Renal pelvis (tissue), 4 donors: Measurements from ENCODE around the gene SMIM29. TPM values are rescaled to one million over a fixed set of nuclear protein-coding genes. Genes with fewer than 3 reads are reported as not detected.

Experiments used
- DNase-seq: peaks from one replicate; pipeline ENCODE4 v3.0.0-alpha.2; 2013
- polyA plus RNA-seq, 3 donors: library from polyadenylated mRNA; unstranded; fragments of 120-200 nt; gene quantifications; one replicate each; pipeline ENCODE4 v1.2.1, GENCODE V29; 2013; ENCODE audit not compliant: insufficient read length in 3 of 3

SMIM29 gene
- polyA plus RNA-seq, 3 donors: 11.9 to 16.1 (median 14.5) TPM

- no peak for DNase-seq
These were observed 5.6 kb downstream of the SMIM29 start for GRCh38 chr6:34243131-34243771.

GRCh38 chr6:34242252-34243130, 6.3 kb downstream of the SMIM29 start:
- DNase-seq: no peak

- no peak for DNase-seq
These were observed 7.2 kb downstream of the SMIM29 start for GRCh38 chr6:34241351-34242215.

- DNase-seq: no peak
These were observed 8.2 kb downstream of the SMIM29 start for GRCh38 chr6:34240329-34241248.

GRCh38 chr6:34239893-34240292, 8.9 kb downstream of the SMIM29 start:
- no peak for DNase-seq

GRCh38 chr6:34239500-34239825, 9.3 kb downstream of the SMIM29 start:
- no peak for DNase-seq

- DNase-seq: no peak
These were observed 10.0 kb downstream of the SMIM29 start for GRCh38 chr6:34238585-34239499.

- DNase-seq: no peak
These were observed 10.9 kb downstream of the SMIM29 start for GRCh38 chr6:34237722-34238584.

- no peak for DNase-seq
These were observed 11.5 kb downstream of the SMIM29 start for GRCh38 chr6:34237316-34237721.

- peak; percentile 87 for DNase-seq
These were observed 12.1 kb downstream of the SMIM29 start, which contains the start of gene HMGA1 for GRCh38 chr6:34236443-34237315. TSS of gene HMGA1 (plus strand) at chr6:34236873. CDS start at chr6:34240781, 3,908 bp downstream.

GRCh38 chr6:34236131-34236442, 12.7 kb downstream of the SMIM29 start:
- no peak for DNase-seq

GRCh38 chr6:34235307-34236130, 13.3 kb downstream of the SMIM29 start:
- peak; percentile 70 for DNase-seq

GRCh38 chr6:34234667-34235306, 14.0 kb downstream of the SMIM29 start:
- no peak for DNase-seq

- DNase-seq: no peak
These were observed 14.9 kb downstream of the SMIM29 start for GRCh38 chr6:34233867-34234266.

GRCh38 chr6:34232901-34233300, 15.9 kb downstream of the SMIM29 start:
- DNase-seq: no peak

- DNase-seq: no peak
These were observed 17.1 kb downstream of the SMIM29 start for GRCh38 chr6:34231566-34232336.
